Mesendoderm (in vitro differentiated cells): Measurements from ENCODE around the gene SP8.
A peak's percentile ranks its signal among the peaks of the same experiment; 100 is the strongest.

ENCODE experiments used
- DNase-seq: peaks from one replicate; pipeline ENCODE4 v3.0.0; 2013
- H2AK5ac ChIP-seq: 2 replicates; pipeline ENCODE4 v1.6.1; 2013; ENCODE audit warnings: low read length, inconsistent platforms
- H2BK120ac ChIP-seq: 2 replicates; pipeline ENCODE4 v1.6.1; 2013; ENCODE audit warnings: low read depth, mild to moderate bottlenecking, low read length, moderate library complexity, mixed read lengths
- H2BK15ac ChIP-seq: replicated peaks from 2 replicates; pipeline ENCODE4 v1.6.1; 2013; ENCODE audit warnings: low read depth, mild to moderate bottlenecking, moderate library complexity
- H2BK5ac ChIP-seq: 2 replicates; pipeline ENCODE4 v1.6.1; 2013; ENCODE audit warnings: low read length, inconsistent platforms
- H3K18ac ChIP-seq: 2 replicates; pipeline ENCODE4 v1.6.1; 2013; ENCODE audit warnings: mild to moderate bottlenecking, low read length, mixed read lengths
- H3K23ac ChIP-seq: one replicate; pipeline ENCODE4 v1.6.1; 2013; ENCODE audit warnings: low read length
- H3K27ac ChIP-seq: 2 replicates; pipeline ENCODE4 v1.5.1; 2013; ENCODE audit warnings: low read depth, mild to moderate bottlenecking, inconsistent platforms, low read length, moderate library complexity
- H3K27me3 ChIP-seq: 2 replicates; pipeline ENCODE4 v1.6.1; 2013; ENCODE audit warnings: low read length, control low read depth, mild to moderate bottlenecking, inconsistent platforms; ENCODE audit not compliant: insufficient read depth, poor library complexity
- H3K36me3 ChIP-seq: 2 replicates; pipeline ENCODE4 v1.6.1; 2013; ENCODE audit warnings: low read length, inconsistent platforms; ENCODE audit not compliant: control insufficient read depth, insufficient read depth
- H3K4ac ChIP-seq: one replicate; pipeline ENCODE4 v1.6.1; 2013; ENCODE audit warnings: low read depth, mild to moderate bottlenecking, low read length, moderate library complexity
- H3K4me1 ChIP-seq: 2 replicates; pipeline ENCODE4 v1.6.1; 2013; ENCODE audit warnings: low read depth, low read length, inconsistent platforms; ENCODE audit not compliant: control insufficient read depth
- H3K4me2 ChIP-seq: 2 replicates; pipeline ENCODE4 v1.6.1; 2013; ENCODE audit warnings: low read length
- H3K4me3 ChIP-seq: 2 replicates; pipeline ENCODE4 v1.5.1; 2013; ENCODE audit warnings: mild to moderate bottlenecking, low read length
- H3K56ac ChIP-seq: one replicate; pipeline ENCODE4 v1.6.1; 2013; ENCODE audit warnings: low read length
- H3K79me1 ChIP-seq: 2 replicates; pipeline ENCODE4 v1.6.1; 2013; ENCODE audit warnings: low read length, inconsistent platforms
- H3K79me2 ChIP-seq: 2 replicates; pipeline ENCODE4 v1.6.1; 2013; ENCODE audit warnings: mild to moderate bottlenecking, low read length; ENCODE audit not compliant: control insufficient read depth, insufficient read depth
- H3K9ac ChIP-seq: 2 replicates; pipeline ENCODE4 v1.6.1; 2013; ENCODE audit warnings: low read length, inconsistent platforms
- H4K5ac ChIP-seq: one replicate; pipeline ENCODE4 v1.6.1; 2013; ENCODE audit warnings: low read length
- H4K8ac ChIP-seq: one replicate; pipeline ENCODE4 v1.6.1; 2013; ENCODE audit warnings: low read depth, mild to moderate bottlenecking, control low read depth, low read length, moderate library complexity
- WGBS: extraction: QIAGEN DNeasy Blood & Tissue Kit; methylation state at CpG from one replicate; pipeline ENCODE4 v1.1.7; 2013; ENCODE audit warnings: low lambda C conversion rate, missing lambda C conversion rate; ENCODE audit not compliant: insufficient coverage; ENCODE audit errors: extremely low coverage; 5-methylcytosine and 5-hydroxymethylcytosine counted together

Gene SP8

DNA sequence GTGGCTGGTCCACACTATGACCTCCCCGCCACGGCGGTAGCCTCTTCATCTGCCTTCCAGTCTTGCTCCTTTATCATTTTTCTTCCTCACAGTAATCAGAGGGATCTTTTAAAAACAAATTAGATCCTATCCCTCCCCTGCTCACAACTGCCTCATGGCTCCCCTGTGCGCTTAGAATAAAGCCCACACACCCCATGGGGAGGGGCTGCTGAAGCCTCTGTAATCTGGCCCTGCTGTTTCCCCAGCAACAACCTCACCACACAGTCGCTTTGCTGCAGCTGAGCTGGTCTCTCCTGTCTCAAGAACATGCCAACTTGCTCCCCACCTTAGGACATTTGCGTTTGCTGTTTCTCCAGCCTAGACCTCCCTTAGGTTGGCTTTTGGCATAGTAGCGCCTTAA is 41.0 kb downstream of the SP8 start:
- H3K4me3 ChIP-seq = no peak overlapping the region
- H3K4me1 ChIP-seq = no peaks in the 10 kb centered on the region
- H3K9ac ChIP-seq = no peak overlapping the region
- H3K4me2 ChIP-seq = no peak overlapping the region
- no CpG with 5 or more reads among the region's 7 CpGs for WGBS
- H2BK120ac ChIP-seq = no peak overlapping the region
- no peak overlapping the region for H2BK5ac ChIP-seq
- no peaks in the 10 kb centered on the region for H3K27me3 ChIP-seq
- H2BK15ac ChIP-seq = no peak overlapping the region
- no peak overlapping the region for H2AK5ac ChIP-seq
- H3K27ac ChIP-seq = no peak overlapping the region
- H3K56ac ChIP-seq = no peak overlapping the region
- no peak overlapping the region for H4K5ac ChIP-seq
- no peaks in the 10 kb centered on the region for H3K36me3 ChIP-seq
- DNase-seq = peak; percentile 67
- no peak overlapping the region for H3K4ac ChIP-seq
- H4K8ac ChIP-seq = no peak overlapping the region
- no peak overlapping the region for H3K23ac ChIP-seq
- H3K79me2 ChIP-seq = no peaks in the 10 kb centered on the region
- no peak overlapping the region for H3K18ac ChIP-seq
- no peaks in the 10 kb centered on the region for H3K79me1 ChIP-seq

DNA sequence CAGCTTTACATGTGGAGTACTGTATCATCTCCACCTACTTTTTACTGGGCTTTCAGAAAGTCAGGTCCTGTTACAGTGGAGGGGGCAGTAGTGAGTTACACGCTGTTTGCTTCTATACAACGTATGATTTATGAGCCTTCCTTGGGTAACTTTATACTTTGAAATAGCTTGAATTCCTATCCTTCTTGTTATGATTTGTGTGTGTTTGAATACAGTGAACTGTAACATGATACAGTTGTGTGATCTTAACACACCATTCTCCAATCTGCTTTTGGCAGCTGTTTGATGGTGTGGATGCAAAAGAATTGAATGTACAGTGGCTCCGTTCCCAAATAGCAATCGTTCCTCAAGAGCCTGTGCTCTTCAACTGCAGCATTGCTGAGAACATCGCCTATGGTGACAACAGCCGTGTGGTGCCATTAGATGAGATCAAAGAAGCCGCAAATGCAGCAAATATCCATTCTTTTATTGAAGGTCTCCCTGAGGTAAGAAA is 41.7 kb downstream of the SP8 start:
- H3K56ac ChIP-seq = no peak overlapping the region
- H3K23ac ChIP-seq = no peak overlapping the region
- no peak overlapping the region for H4K5ac ChIP-seq
- H3K4me2 ChIP-seq = no peak overlapping the region
- H3K4me3 ChIP-seq = no peak overlapping the region
- H3K79me1 ChIP-seq = no peaks in the 10 kb centered on the region
- no peak overlapping the region for H2BK120ac ChIP-seq
- H2AK5ac ChIP-seq = no peak overlapping the region
- H3K27me3 ChIP-seq = no peaks in the 10 kb centered on the region
- H3K27ac ChIP-seq = no peak overlapping the region
- H3K79me2 ChIP-seq = no peaks in the 10 kb centered on the region
- H3K18ac ChIP-seq = no peak overlapping the region
- H3K4ac ChIP-seq = no peak overlapping the region
- no peaks in the 10 kb centered on the region for H3K36me3 ChIP-seq
- peak; percentile 18 for DNase-seq
- no peak overlapping the region for H3K9ac ChIP-seq
- no peak overlapping the region for H4K8ac ChIP-seq
- no CpG with 5 or more reads among the region's 7 CpGs for WGBS
- no peak overlapping the region for H2BK5ac ChIP-seq
- no peak overlapping the region for H2BK15ac ChIP-seq
- no peaks in the 10 kb centered on the region for H3K4me1 ChIP-seq

DNA sequence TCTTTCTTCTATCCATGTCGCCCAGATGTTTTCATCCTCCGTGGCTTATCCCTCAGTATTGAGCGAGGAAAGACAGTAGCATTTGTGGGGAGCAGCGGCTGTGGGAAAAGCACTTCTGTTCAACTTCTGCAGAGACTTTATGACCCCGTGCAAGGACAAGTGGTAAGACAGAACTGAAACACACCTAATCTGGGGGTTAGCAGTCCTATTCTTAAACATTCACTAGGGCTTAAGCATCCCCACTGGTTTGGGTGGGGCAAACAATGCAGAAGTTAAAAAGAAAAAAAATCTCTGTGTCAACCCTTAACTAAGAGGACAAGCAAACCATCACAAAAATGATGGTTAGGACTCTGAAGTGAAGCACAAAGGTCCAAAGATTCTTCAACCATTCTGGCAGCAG is 43.8 kb downstream of the SP8 start:
- WGBS = no CpG with 5 or more reads among the region's 5 CpGs
- Histone ChIP-seq H3K79me2 (no peaks in the 10 kb centered on the region), H4K5ac (no peak overlapping the region), H2BK5ac (no peak overlapping the region), H3K18ac (no peak overlapping the region), H3K4ac (no peak overlapping the region), H3K4me1 (peaks cover 2% of the 10 kb centered on the region), H3K4me3 (no peak overlapping the region), H4K8ac (no peak overlapping the region), H3K4me2 (no peak overlapping the region), H3K9ac (no peak overlapping the region), H2BK120ac (no peak overlapping the region), H3K23ac (no peak overlapping the region), H2BK15ac (no peak overlapping the region), H3K27me3 (no peaks in the 10 kb centered on the region), H3K36me3 (no peaks in the 10 kb centered on the region), H3K27ac (no peak overlapping the region), H3K79me1 (no peaks in the 10 kb centered on the region), H3K56ac (no peak overlapping the region), H2AK5ac (no peak overlapping the region)
- DNase-seq = no peak

DNA sequence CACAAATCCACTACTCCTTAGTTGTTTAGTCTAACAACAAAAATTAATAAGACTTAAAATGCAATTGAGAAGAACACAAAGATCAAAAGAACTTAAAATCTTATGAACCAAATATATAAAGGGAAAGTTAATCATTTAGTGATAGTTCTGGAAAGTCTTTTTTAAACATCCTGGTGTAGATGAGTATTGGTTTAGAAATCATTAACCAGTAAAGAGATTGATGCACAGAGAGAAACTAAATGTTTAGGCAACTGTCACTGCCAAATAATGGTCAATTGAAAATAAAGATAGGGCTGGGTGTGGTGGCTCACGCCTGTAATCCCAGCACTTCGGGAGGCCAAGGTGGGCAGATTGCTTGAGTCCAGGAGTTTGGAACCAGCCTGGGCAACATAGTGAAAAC is 44.9 kb downstream of the SP8 start:
- Histone ChIP-seq H3K4ac (no peak overlapping the region), H2BK120ac (no peak overlapping the region), H2AK5ac (no peak overlapping the region), H3K4me2 (no peak overlapping the region), H3K79me2 (no peaks in the 10 kb centered on the region), H3K4me1 (peaks cover 6% of the 10 kb centered on the region), H3K27me3 (no peaks in the 10 kb centered on the region), H3K18ac (no peak overlapping the region), H3K9ac (no peak overlapping the region), H3K79me1 (no peaks in the 10 kb centered on the region), H4K8ac (no peak overlapping the region), H2BK15ac (no peak overlapping the region), H3K27ac (no peak overlapping the region), H3K56ac (no peak overlapping the region), H4K5ac (no peak overlapping the region), H2BK5ac (no peak overlapping the region), H3K36me3 (no peaks in the 10 kb centered on the region), H3K23ac (no peak overlapping the region), H3K4me3 (no peak overlapping the region)
- WGBS = no CpG with 5 or more reads among the region's 2 CpGs
- no peak for DNase-seq

DNA sequence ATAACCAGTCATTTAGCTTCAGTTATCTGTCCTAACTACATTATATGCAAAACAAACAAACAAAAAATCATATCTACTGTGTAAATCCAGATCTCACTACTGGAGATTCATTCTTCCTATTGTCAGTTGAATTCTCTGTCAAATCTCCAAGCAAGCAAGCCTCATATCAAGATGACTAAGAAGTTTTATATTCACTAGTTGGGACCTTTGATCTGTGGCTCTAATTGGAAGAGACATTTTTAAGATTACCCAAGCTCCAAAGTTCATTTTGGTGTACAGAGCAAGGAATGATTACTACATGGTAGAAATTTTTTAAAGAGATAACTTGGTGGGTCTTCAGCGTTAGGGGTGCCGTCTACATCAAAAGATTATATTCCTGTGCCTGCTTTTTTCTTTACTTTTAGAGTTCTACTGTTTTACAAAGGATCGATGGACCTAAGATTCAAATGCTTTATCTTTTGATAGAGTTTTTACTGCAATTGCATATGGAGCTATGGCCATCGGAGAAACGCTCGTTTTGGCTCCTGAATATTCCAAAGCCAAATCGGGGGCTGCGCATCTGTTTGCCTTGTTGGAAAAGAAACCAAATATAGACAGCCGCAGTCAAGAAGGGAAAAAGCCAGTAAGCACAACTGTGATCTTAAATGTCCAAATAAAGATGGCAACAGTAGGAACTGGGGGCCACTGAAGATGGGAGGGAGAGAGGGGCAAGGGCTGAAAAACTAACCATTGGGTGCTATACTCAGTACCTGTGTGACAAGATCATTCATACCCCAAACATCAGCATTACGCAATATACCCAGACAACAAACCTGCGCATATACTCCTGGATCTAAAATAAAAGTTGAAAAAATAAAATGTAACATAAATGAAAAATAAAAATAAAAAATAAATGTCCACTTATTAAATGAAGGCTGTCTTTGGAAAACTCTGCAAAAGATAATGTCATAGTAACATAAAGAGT is 47.9 kb downstream of the SP8 start:
- Histone ChIP-seq H3K23ac (no peak overlapping the region), H3K27me3 (no peaks in the 10 kb centered on the region), H3K79me1 (no peaks in the 10 kb centered on the region), H3K36me3 (no peaks in the 10 kb centered on the region), H3K4me3 (no peak overlapping the region), H3K18ac (no peak overlapping the region), H3K56ac (no peak overlapping the region), H4K5ac (no peak overlapping the region), H3K4ac (no peak overlapping the region), H2AK5ac (no peak overlapping the region), H3K79me2 (no peaks in the 10 kb centered on the region), H2BK5ac (no peak overlapping the region), H3K9ac (no peak overlapping the region), H4K8ac (no peak overlapping the region), H3K4me2 (no peak overlapping the region), H3K4me1 (peaks cover 9% of the 10 kb centered on the region), H2BK120ac (no peak overlapping the region), H2BK15ac (no peak overlapping the region), H3K27ac (no peak overlapping the region)
- WGBS = no CpG with 5 or more reads among the region's 11 CpGs
- DNase-seq = no peak
